GM20000 (cell line): ENCODE measurements around the gene VANGL2.

ENCODE experiments used
- DNase-seq: peaks from one replicate; pipeline ENCODE4 v3.0.0; 2012; ENCODE audit warnings: low spot score
- CTCF ChIP-seq: IDR thresholded peaks from 2 replicates; pipeline ENCODE4 v1.5.1; 2012; ENCODE audit warnings: mild to moderate bottlenecking, control low read depth; ENCODE audit errors: extremely low read depth, missing control alignments

VANGL2 gene

GRCh38 chr1:160451859-160452232 lies 51.5 kb downstream of the VANGL2 start:
- DNase-seq = no peak
- no peak for TF ChIP-seq CTCF

GRCh38 chr1:160453443-160453842 lies 53.1 kb downstream of the VANGL2 start:
- DNase-seq = peak; percentile 35
- TF ChIP-seq CTCF = no peak

GRCh38 chr1:160454371-160455152 lies 54.2 kb downstream of the VANGL2 start:
- no peak for DNase-seq
- no peak for TF ChIP-seq CTCF

- no peak for TF ChIP-seq CTCF
- DNase-seq = no peak
Observed at GRCh38 chr1:160455153-160455517, 54.8 kb downstream of the VANGL2 start.

GRCh38 chr1:160459056-160459455 lies 58.7 kb downstream of the VANGL2 start:
- DNase-seq = no peak

GRCh38 chr1:160459687-160460086 lies 59.3 kb downstream of the VANGL2 start:
- TF ChIP-seq CTCF = no peak

More at GRCh38 chr1:160459056-160459455, 58.7 kb downstream of the VANGL2 start:
- no peak for TF ChIP-seq CTCF

GRCh38 chr1:160460214-160460642 lies 59.9 kb downstream of the VANGL2 start:
- no peak for DNase-seq
- no peak for TF ChIP-seq CTCF

More at GRCh38 chr1:160459687-160460086, 59.3 kb downstream of the VANGL2 start:
- DNase-seq = no peak
